ENCODE results near the gene GPA33.

DNA sequence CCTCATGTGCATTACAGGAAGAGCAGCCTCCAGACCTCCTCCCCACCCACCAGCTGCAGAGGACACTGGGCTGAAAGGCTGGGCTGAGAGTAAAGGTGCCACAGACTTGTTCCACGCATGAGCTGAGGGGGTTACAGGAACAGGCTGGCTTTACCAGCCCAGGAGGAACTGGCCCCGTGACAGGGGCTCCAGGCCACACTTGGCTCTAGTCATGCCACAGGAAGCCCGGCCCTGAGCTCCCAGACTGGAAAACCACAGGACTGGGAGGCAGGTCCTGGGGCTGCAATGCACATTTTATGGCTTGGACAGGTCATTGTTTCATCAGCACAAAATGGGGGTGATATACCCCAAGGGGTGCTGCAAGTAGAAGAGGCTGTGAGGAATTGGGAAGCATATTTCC is 35.6 kb downstream of the GPA33 start:
- no peak for TF ChIP-seq SNAI2 (CRISPR knock-in tag; IDR thresholded peaks at IDR 0.05)
- TF ChIP-seq OSR1 (CRISPR knock-in tag; IDR thresholded peaks at IDR 0.05) = no peak
- TF ChIP-seq, protein P1, sequence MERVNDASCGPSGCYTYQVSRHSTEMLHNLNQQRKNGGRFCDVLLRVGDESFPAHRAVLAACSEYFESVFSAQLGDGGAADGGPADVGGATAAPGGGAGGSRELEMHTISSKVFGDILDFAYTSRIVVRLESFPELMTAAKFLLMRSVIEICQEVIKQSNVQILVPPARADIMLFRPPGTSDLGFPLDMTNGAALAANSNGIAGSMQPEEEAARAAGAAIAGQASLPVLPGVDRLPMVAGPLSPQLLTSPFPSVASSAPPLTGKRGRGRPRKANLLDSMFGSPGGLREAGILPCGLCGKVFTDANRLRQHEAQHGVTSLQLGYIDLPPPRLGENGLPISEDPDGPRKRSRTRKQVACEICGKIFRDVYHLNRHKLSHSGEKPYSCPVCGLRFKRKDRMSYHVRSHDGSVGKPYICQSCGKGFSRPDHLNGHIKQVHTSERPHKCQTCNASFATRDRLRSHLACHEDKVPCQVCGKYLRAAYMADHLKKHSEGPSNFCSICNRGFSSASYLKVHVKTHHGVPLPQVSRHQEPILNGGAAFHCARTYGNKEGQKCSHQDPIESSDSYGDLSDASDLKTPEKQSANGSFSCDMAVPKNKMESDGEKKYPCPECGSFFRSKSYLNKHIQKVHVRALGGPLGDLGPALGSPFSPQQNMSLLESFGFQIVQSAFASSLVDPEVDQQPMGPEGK (CRISPR knock-in tag; IDR thresholded peaks at IDR 0.05; ENCODE audit: borderline replicate concordance) = no peak
- TF ChIP-seq PPARA (CRISPR knock-in tag; IDR thresholded peaks at IDR 0.05; ENCODE audit: borderline replicate concordance) = no peak
